Small intestine (tissue), 7 donors: ENCODE measurements around the gene PRSS36. TPM values are rescaled to one million over a fixed set of nuclear protein-coding genes. Genes with fewer than 3 reads are reported as not detected.
A peak's percentile ranks its signal among the peaks of the same experiment; 100 is the strongest.

Experiments
- DNase-seq, 2 donors: peaks; one replicate each; pipeline versions ENCODE4 v3.0.0 to v3.0.0-alpha.2; 2013
- FAIRE-seq: peaks from 2 replicates; lab custom pipeline; 2012; peaks lifted over from hg19 to GRCh38; lab: Jason Lieb, UNC
- H3K27ac ChIP-seq, 3 donors: one replicate each; pipeline ENCODE4 v1.5.1; 2013; ENCODE audit warnings: low read length in 2 of 3, mild to moderate bottlenecking in 2 of 3, control low read depth in 1 of 3, inconsistent platforms in 1 of 3, low read depth in 1 of 3, moderate library complexity in 1 of 3
- H3K27me3 ChIP-seq, 3 donors: one replicate each; pipeline ENCODE4 v1.6.1; 2013; ENCODE audit warnings: low read length in 3 of 3, inconsistent platforms in 1 of 3; ENCODE audit not compliant: control insufficient read depth in 3 of 3, insufficient read depth in 3 of 3
- H3K36me3 ChIP-seq, 3 donors: one replicate each; pipeline ENCODE4 v1.6.1; 2013; ENCODE audit warnings: low read length in 3 of 3, inconsistent platforms in 1 of 3, low read depth in 1 of 3, mild to moderate bottlenecking in 1 of 3, moderate library complexity in 1 of 3; ENCODE audit not compliant: control insufficient read depth in 3 of 3, insufficient read depth in 2 of 3
- H3K4me1 ChIP-seq, 3 donors: one replicate each; pipeline ENCODE4 v1.6.1; 2013; ENCODE audit warnings: low read length in 2 of 3, inconsistent platforms in 1 of 3, low read depth in 1 of 3, mild to moderate bottlenecking in 1 of 3, moderate library complexity in 1 of 3; ENCODE audit not compliant: control insufficient read depth in 3 of 3, insufficient read depth in 2 of 3
- H3K4me3 ChIP-seq, 3 donors: one replicate each; pipeline ENCODE4 v1.5.1; 2013; ENCODE audit warnings: low read length in 3 of 3, control low read depth in 1 of 3, inconsistent platforms in 1 of 3, low read depth in 1 of 3, mild to moderate bottlenecking in 1 of 3, moderate library complexity in 1 of 3
- H3K9me3 ChIP-seq, 2 donors: one replicate each; pipeline ENCODE4 v1.6.1; 2013; ENCODE audit warnings: low read depth in 1 of 2, low read length in 1 of 2; ENCODE audit not compliant: control insufficient read depth in 2 of 2, insufficient read depth in 1 of 2
- WGBS, 3 donors: extraction: QIAGEN DNeasy Blood & Tissue Kit; methylation state at CpG; one replicate each; pipeline ENCODE4 v1.1.7; 2013; 5-methylcytosine and 5-hydroxymethylcytosine counted together
- polyA plus RNA-seq, 4 donors: library from polyadenylated mRNA; stranded (reverse) in 3 of 4; unstranded in 1 of 4; fragments of 200-250 nt in 3 of 4; fragments of 120-200 nt in 1 of 4; gene quantifications; one replicate each; pipeline versions ENCODE4 v1.2.1 to v1.2.3, GENCODE V29; 2013
- donor health status: healthy with polysubstance abuse.
- donor health status: control.
- donor health status: control.
- donor health status: Bipolar disorder and iron deficiency.
- donor health status: healthy.

PRSS36 gene
- polyA plus RNA-seq, 4 donors: 2.5 to 19.2 (median 8.1) TPM

DNA sequence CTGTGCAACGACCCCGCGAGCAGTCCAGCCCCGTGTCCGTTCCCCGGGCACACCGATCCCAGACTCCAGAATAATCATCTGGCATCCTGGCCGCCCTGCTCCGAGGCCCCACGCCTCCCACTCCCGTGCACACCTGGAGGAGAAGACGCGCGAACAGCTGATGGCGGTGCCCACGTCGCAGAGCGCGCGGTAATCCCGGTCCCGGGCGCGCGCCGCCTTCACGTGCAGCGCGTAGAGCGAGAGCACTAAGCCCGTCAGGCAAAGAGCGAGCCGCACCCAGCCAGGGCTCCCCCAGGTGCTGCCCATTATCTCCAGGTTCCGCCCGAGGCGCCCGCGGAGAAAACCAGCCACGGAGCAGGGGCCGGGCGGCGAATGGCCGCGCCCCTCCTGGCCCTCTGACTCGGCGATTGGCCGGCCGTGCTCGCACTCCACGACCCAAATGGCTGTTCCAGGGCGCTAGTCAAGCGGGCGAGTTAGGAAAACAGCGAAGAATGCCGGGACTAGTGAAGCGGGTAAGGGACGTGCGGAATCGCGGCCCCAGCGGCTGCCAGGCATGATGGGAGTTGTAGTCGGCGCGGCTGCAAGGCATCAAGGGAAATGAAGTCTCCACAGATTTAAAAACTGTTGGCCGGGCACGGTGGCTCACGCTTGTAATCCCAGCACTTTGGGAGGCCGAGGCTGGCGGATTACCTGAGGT lies 55.3 kb downstream of the PRSS36 start, which contains the start of gene VKORC1:
Gene VKORC1 (minus strand): TSS at position 374 of the 697 bp plus-strand sequence. CDS start 68 bp downstream, at position 306.
- Histone ChIP-seq H3K36me3 (peaks cover 0 to 21% (median 2%) of the 10 kb centered on the region in 3 donors), H3K4me1 (peaks cover 0 to 6% (median 5%) of the 10 kb centered on the region in 3 donors), H3K27me3 (no peaks in the 10 kb centered on the region), H3K27ac (peak within 1 kb of the TSS; percentile 75 to 93 (median 88)), H3K4me3 (peak within 1 kb of the TSS; percentile 48 to 82 (median 76)), H3K9me3 (no peaks in the 10 kb centered on the region)
- DNase-seq (peak; percentile 96 to 99), FAIRE-seq (no peak)
- 0% methylated on average over 66 to 69 of the region's 69 CpGs for WGBS, 3 donors

GRCh38 chr16:31094088-31094423 lies 55.8 kb downstream of the PRSS36 start:
- peaks cover 0 to 24% (median 2%) of the 10 kb centered on the region in 3 donors for H3K36me3 ChIP-seq
- no peaks in the 10 kb centered on the region for H3K27me3 ChIP-seq
- H3K27ac ChIP-seq: peak overlapping the region; percentile 75 to 93 (median 88)
- peaks cover 0 to 6% (median 5%) of the 10 kb centered on the region in 3 donors for H3K4me1 ChIP-seq
- DNase-seq (no peak), FAIRE-seq (no peak)
- H3K9me3 ChIP-seq: no peaks in the 10 kb centered on the region
- H3K4me3 ChIP-seq: peak overlapping the region; percentile 48 to 82 (median 76)
- 0 to 1% (median 1%) methylated on average over 20 of the region's 20 CpGs for WGBS, 3 donors

DNA sequence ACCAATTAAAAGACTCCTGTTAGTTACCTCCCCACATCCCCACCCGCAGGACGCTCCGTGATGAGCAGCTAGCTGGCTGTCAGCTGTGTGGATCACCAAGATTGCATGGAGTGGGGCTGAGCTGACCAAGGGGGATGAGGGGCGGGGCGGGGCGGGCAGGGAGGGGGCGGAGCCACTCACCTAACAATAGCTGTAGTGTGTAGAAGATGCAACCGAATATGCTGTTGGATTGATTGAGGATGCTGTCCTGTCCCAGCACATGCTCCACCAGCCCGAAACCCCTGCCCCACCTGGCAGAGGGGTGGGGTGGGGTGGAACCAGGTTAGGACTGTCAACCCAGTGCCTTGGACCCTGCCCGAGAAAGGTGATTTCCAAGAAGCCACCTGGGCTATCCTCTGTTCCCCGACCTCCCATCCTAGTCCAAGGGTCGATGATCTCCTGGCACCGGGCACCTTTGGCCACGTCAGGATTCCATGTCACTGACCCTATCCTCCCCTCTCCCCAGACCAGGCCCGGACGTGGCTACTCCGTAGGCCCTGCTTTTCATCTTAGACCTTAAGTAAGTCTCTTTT lies 56.6 kb downstream of the PRSS36 start:
- Histone ChIP-seq H3K27me3 (no peaks in the 10 kb centered on the region), H3K4me3 (peak overlapping the region in 2 of 3 donors; percentile 2 to 82)
- WGBS, 3 donors: 14 to 37% (median 37%) methylated on average over 16 to 17 of the region's 17 CpGs

GRCh38 chr16:31092330-31092729 lies 57.5 kb downstream of the PRSS36 start:
- Histone ChIP-seq H3K4me1 (peaks cover 0 to 6% (median 5%) of the 10 kb centered on the region in 3 donors), H3K9me3 (no peaks in the 10 kb centered on the region), H3K27me3 (no peaks in the 10 kb centered on the region), H3K36me3 (peaks cover 0 to 40% (median 2%) of the 10 kb centered on the region in 3 donors), H3K27ac (no peak overlapping the region), H3K4me3 (no peak overlapping the region)
- no peak for FAIRE-seq
- no peak for DNase-seq
- 93 to 98% (median 96%) methylated on average over 5 of the region's 5 CpGs for whole genome bisulfite sequencing, 3 donors

More for the DNA sequence above, 56.6 kb downstream of the PRSS36 start:
- H3K36me3 ChIP-seq: peaks cover 0 to 31% (median 2%) of the 10 kb centered on the region in 3 donors
- H3K27ac ChIP-seq: no peak overlapping the region
- H3K4me1 ChIP-seq: peaks cover 0 to 6% (median 5%) of the 10 kb centered on the region in 3 donors
- peak; percentile 40 to 64 for DNase-seq
- H3K9me3 ChIP-seq: no peaks in the 10 kb centered on the region
- no peak for FAIRE-seq

GRCh38 chr16:31090540-31090939 lies 59.3 kb downstream of the PRSS36 start:
- DNase-seq: no peak
- Histone ChIP-seq H3K4me3 (no peak overlapping the region), H3K27ac (no peak overlapping the region), H3K4me1 (peaks cover 0 to 6% (median 5%) of the 10 kb centered on the region in 3 donors), H3K27me3 (no peaks in the 10 kb centered on the region), H3K9me3 (no peaks in the 10 kb centered on the region), H3K36me3 (peaks cover 2 to 56% (median 2%) of the 10 kb centered on the region in 3 donors)
- no peak for FAIRE-seq
- WGBS, 3 donors: 87 to 100% (median 92%) methylated on average over 2 of the region's 2 CpGs

DNA sequence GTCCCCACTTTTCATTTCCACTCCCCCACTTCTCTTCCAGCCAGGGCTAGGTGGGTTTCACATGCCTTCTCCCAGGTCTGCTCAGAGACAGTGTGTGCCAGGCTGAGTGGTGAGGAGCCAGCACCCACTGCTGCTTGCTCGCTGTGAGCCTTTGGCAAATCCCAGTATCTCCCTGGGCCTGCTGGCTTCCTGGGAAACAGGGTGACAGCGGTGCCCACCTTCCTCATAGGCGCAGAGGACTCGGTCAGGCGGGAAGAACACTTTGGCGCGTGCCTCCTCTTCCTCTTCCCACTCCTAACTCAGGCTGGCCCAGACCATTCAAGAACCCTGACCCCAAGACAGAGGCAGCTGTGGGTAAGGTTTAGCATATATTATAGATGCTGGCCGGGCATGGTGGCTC lies 60.7 kb downstream of the PRSS36 start:
- H3K4me1 ChIP-seq: peaks cover 0 to 6% (median 5%) of the 10 kb centered on the region in 3 donors
- no peak overlapping the region for H3K27ac ChIP-seq
- H3K4me3 ChIP-seq: no peak overlapping the region
- WGBS, 3 donors: 88 to 96% (median 93%) methylated on average over 8 of the region's 8 CpGs
- H3K36me3 ChIP-seq: peaks cover 2 to 66% (median 5%) of the 10 kb centered on the region in 3 donors
- DNase-seq: no peak
- no peaks in the 10 kb centered on the region for H3K9me3 ChIP-seq
- no peak for FAIRE-seq
- H3K27me3 ChIP-seq: no peaks in the 10 kb centered on the region

Other genes with a start within 250 kb of the PRSS36 start
- 10 to 100 TPM in 2 of 4 donors, 1 to 10 TPM in 2; 8.7 to 26.3 (median 13.4) TPM for gene FBXL19, start 226.5 kb downstream of the PRSS36 start, polyA plus RNA-seq
- gene ORAI3, start 201.0 kb downstream of the PRSS36 start, polyA plus RNA-seq: 10 to 100 TPM in 2 of 4 donors, 1 to 10 TPM in 2; 6.2 to 38.1 (median 8.6) TPM
- 10 to 100 TPM in 2 of 4 donors, 1 to 10 TPM in 2; 6.9 to 11.4 (median 9.0) TPM for gene SETD1A, start 192.3 kb downstream of the PRSS36 start, polyA plus RNA-seq
- 10 to 100 TPM; 15.9 to 48.9 (median 23.2) TPM for gene HSD3B7, start 164.9 kb downstream of the PRSS36 start, polyA plus RNA-seq
- 1 to 10 TPM in 1 of 4 donors, under 1 TPM in 1, not detected in 2; 0.64 to 1.5 TPM for gene STX1B, start 139.4 kb downstream of the PRSS36 start, polyA plus RNA-seq
- 100 to 1,000 TPM in 2 of 4 donors, 10 to 100 TPM in 2; 64.6 to 115 (median 91.5) TPM for gene STX4, start 116.5 kb downstream of the PRSS36 start, polyA plus RNA-seq
- gene ZNF668, start 75.8 kb downstream of the PRSS36 start, polyA plus RNA-seq: 10 to 100 TPM in 2 of 4 donors, 1 to 10 TPM in 2; 5.4 to 12.2 (median 10.1) TPM
- 10 to 100 TPM in 2 of 4 donors, 1 to 10 TPM in 2; 3.0 to 14.0 (median 7.3) TPM for gene ZNF646, start 75.6 kb downstream of the PRSS36 start, polyA plus RNA-seq
- gene PRSS53, start 61.1 kb downstream of the PRSS36 start, polyA plus RNA-seq: 1 to 10 TPM; 1.2 to 4.7 (median 1.7) TPM
- gene VKORC1, start 55.3 kb downstream of the PRSS36 start, polyA plus RNA-seq: 10 to 100 TPM; 54.4 to 87.8 (median 80.6) TPM
- 10 to 100 TPM; 23.8 to 30.5 (median 27.6) TPM for gene BCKDK, start 41.7 kb downstream of the PRSS36 start, polyA plus RNA-seq
- 10 to 100 TPM; 43.7 to 57.1 (median 44.0) TPM for gene KAT8, start 32.4 kb downstream of the PRSS36 start, polyA plus RNA-seq
- 100 to 1,000 TPM; 220 to 393 (median 292) TPM for gene PRSS8, start 14.3 kb downstream of the PRSS36 start, polyA plus RNA-seq
- gene FUS, start 30.1 kb upstream of the PRSS36 start, polyA plus RNA-seq: 100 to 1,000 TPM; 147 to 415 (median 209) TPM
- 100 to 1,000 TPM in 3 of 4 donors, 10 to 100 TPM in 1; 47.1 to 247 (median 170) TPM for gene PYCARD, start 52.7 kb upstream of the PRSS36 start, polyA plus RNA-seq
- gene TRIM72, start 64.1 kb upstream of the PRSS36 start, polyA plus RNA-seq: under 1 TPM; under 0.01 to 0.32 (median 0.13) TPM
- under 1 TPM in 1 of 4 donors, not detected in 3; 0.32 TPM for gene PYDC1, start 67.1 kb upstream of the PRSS36 start, polyA plus RNA-seq
- gene ITGAM, start 109.9 kb upstream of the PRSS36 start, polyA plus RNA-seq: 1 to 10 TPM in 2 of 4 donors, under 1 TPM in 2; 0.22 to 4.3 (median 0.92) TPM
- 1 to 10 TPM in 2 of 4 donors, under 1 TPM in 2; 0.22 to 2.5 (median 1.1) TPM for gene ITGAX, start 205.1 kb upstream of the PRSS36 start, polyA plus RNA-seq
- gene ITGAD, start 243.3 kb upstream of the PRSS36 start, polyA plus RNA-seq: under 1 TPM in 2 of 4 donors, not detected in 2; 0.06 to 0.15 TPM